Retinal pigment epithelial cell (primary cell): ENCODE data around the gene CRYBG1.

Source experiments
- DNase-seq: peaks from one replicate; pipeline ENCODE4 v3.0.0-alpha.2; 2010; ENCODE audit warnings: low read depth
- H3K4me3 ChIP-seq: 2 replicates; pipeline ENCODE4 v1.5.1; 2011; ENCODE audit warnings: mild to moderate bottlenecking, low read length, control low read depth, moderate library complexity
- CTCF ChIP-seq: conservative IDR thresholded peaks from 2 replicates; pipeline ENCODE4 v1.5.1; 2011; ENCODE audit warnings: low read depth, low read length, control low read depth, inconsistent platforms

CRYBG1 gene

GRCh38 chr6:106422534-106422933, 62.0 kb downstream of the CRYBG1 start:
- no peak overlapping the region for H3K4me3 ChIP-seq
- DNase-seq, result no peak
- no peak for TF ChIP-seq CTCF

GRCh38 chr6:106425382-106425781, 64.9 kb downstream of the CRYBG1 start:
- no peak overlapping the region for H3K4me3 ChIP-seq
- no peak for DNase-seq
- TF ChIP-seq CTCF, result no peak

GRCh38 chr6:106426250-106426970, 65.9 kb downstream of the CRYBG1 start:
- TF ChIP-seq CTCF, result no peak
- no peak overlapping the region for H3K4me3 ChIP-seq
- DNase-seq, result no peak

- no peak for DNase-seq
- no peak for TF ChIP-seq CTCF
- no peak overlapping the region for H3K4me3 ChIP-seq
Measured at GRCh38 chr6:106430466-106430865, 69.9 kb downstream of the CRYBG1 start.

GRCh38 chr6:106431405-106431804, 70.9 kb downstream of the CRYBG1 start:
- no peak for TF ChIP-seq CTCF
- H3K4me3 ChIP-seq, result no peak overlapping the region
- no peak for DNase-seq

DNA sequence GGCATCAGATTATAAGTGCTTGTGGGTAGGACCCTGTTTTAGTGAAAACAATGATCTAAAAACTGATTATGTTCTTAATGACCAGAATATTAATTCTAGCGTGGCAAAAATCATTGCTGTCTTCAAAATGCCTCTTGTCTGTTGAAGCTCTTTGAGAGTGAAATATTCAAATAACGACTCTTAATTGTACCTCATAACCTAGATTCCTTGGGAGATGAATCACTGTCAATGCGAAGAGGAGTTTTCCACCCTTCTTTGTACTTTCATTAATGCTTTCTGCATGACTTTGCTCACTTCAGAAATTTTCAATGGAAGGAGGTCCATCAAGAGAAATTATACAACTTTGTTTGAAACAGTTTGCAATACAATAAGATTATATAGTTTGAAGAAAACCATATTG, 71.5 kb downstream of the CRYBG1 start:
- DNase-seq, result no peak
- no peak for TF ChIP-seq CTCF
- H3K4me3 ChIP-seq, result no peak overlapping the region

DNA sequence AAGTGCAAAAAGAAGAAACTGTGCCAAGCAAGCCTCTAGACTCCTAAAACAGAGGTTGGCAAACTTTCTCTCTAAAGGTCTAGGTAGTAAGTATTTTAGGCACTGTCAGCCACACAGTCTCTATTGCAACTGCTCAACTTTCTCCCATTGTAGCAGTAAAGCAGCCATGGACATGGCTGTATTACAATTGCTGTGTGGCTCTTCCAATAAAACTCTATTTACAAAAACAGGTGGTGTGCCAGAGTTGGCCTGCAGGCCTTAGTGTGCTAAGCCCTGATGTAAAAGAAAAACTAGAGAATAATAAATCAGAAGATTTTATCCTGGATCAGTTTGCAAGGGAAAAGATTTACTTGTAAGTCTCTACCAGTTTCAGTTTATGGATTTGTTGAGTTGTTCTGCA, 74.0 kb downstream of the CRYBG1 start:
- TF ChIP-seq CTCF, result no peak
- no peak for DNase-seq
- no peak overlapping the region for H3K4me3 ChIP-seq
